ENCODE results near the gene ADD2. TPM values are rescaled to one million over a fixed set of nuclear protein-coding genes. Genes with fewer than 3 reads are reported as not detected.
A peak's percentile ranks its signal among the peaks of the same experiment; 100 is the strongest.

ADD2 gene
- total and polyA plus RNA-seq, 7 experiments from 2014 or later: 1.8 to 18.8 (median 7.3) TPM

DNA sequence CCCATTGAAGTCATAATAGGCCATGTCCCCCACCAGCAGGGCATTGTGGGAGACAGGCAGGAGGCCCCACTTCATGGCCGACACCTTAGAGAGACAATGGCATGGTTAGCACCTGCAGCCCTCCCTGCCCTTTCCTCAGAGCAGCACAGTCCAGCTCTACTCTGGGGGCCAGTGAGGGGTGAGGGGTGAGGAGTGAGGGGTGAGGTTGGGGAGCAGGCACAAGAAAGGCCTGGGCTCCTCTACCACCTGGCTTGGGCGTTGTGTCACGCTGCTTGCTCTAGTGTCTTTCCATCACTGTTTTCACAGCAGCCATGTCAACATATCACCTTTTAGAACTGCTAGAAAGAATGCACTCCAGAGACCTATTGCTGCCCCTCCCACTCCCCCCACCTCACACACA, 77.2 kb downstream of the ADD2 start:
- intact Hi-C loops (cut with micrococcal nuclease): no loop called here
- H3K27ac Mint-ChIP-seq: no peak overlapping the region
- peaks cover 0 to 6% (median 0%) of the 10 kb centered on the region in 7 donors for H3K4me1 Mint-ChIP-seq
- no peak overlapping the region for H3K4me3 ChIP-seq (ENCODE audit: low read length)
- ChIA-PET POLR2A (interaction anchor here (0.5 kb wide), 1 partner anchor 190 kb away, joined by 4 read pairs; no protein-coding TSS in a partner anchor), CTCF (interaction anchor here (1.0 kb wide), 1 partner anchor 35 kb away, joined by 3 read pairs; no protein-coding TSS in a partner anchor)
- H3K27ac ChIP-seq (ENCODE audit: low read depth, low read length): no peak overlapping the region
- DNase-seq (no peak), ATAC-seq (no peak)
- H3K27me3 ChIP-seq (ENCODE audit: control insufficient read depth in 2 of 2, insufficient read depth in 2 of 2, low read length in 2 of 2): no peaks in the 10 kb centered on the region
- peaks cover 0 to 58% (median 20%) of the 10 kb centered on the region in 5 donors for H3K36me3 Mint-ChIP-seq
- no peaks in the 10 kb centered on the region for H3K4me1 ChIP-seq (ENCODE audit: control insufficient read depth in 2 of 2, insufficient read depth in 2 of 2, low read length in 2 of 2)
- no peaks in the 10 kb centered on the region for H3K9me3 ChIP-seq (ENCODE audit: control insufficient read depth in 2 of 3, low read length in 3 of 3)
- no peaks in the 10 kb centered on the region for H3K9me3 Mint-ChIP-seq
- no peaks in the 10 kb centered on the region for H3K27me3 Mint-ChIP-seq
- H3K36me3 ChIP-seq (ENCODE audit: control insufficient read depth in 2 of 3, insufficient read depth in 3 of 3, low read length in 3 of 3): peaks cover 0 to 32% (median 2%) of the 10 kb centered on the region in 3 experiments
- H3K4me3 Mint-ChIP-seq: no peak overlapping the region

DNA sequence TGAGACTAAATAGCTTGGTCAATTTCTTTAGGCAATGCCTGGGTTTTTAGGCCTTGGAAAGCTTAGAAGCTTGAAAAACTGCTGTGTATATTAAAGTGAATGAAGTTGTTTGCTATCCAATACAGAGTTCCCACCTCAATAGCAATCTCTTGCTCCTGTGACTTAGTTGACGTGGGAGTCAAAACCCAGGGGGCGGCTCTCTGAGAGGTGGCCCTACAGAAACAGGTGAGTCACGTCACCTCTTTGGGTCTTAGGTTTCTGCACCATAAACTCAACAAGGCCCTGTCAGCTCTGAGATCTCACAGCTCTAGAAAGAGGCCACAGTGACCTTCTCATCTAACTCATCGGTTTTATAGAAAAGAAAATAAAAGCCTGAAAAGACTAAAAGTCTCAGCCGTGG, 79.6 kb downstream of the ADD2 start:
- Histone ChIP-seq H3K4me3 (ENCODE audit: low read length) (no peak overlapping the region), H3K9me3 (ENCODE audit: control insufficient read depth in 2 of 3, low read length in 3 of 3) (no peaks in the 10 kb centered on the region), H3K27ac (ENCODE audit: low read depth, low read length) (no peak overlapping the region), H3K4me1 (ENCODE audit: control insufficient read depth in 2 of 2, insufficient read depth in 2 of 2, low read length in 2 of 2) (no peaks in the 10 kb centered on the region), H3K27me3 (ENCODE audit: control insufficient read depth in 2 of 2, insufficient read depth in 2 of 2, low read length in 2 of 2) (no peaks in the 10 kb centered on the region), H3K36me3 (ENCODE audit: control insufficient read depth in 2 of 3, insufficient read depth in 3 of 3, low read length in 3 of 3) (peaks cover 0 to 32% (median 2%) of the 10 kb centered on the region in 3 experiments)
- DNase-seq (no peak), ATAC-seq (no peak)
- ChIA-PET CTCF (no interaction called here), POLR2A (no interaction called here)
- Mint-ChIP-seq H3K4me3 (no peak overlapping the region), H3K27me3 (no peaks in the 10 kb centered on the region), H3K9me3 (no peaks in the 10 kb centered on the region), H3K36me3 (peaks cover 0 to 46% (median 14%) of the 10 kb centered on the region in 5 donors), H3K4me1 (no peaks in the 10 kb centered on the region), H3K27ac (no peak overlapping the region)
- intact Hi-C loops (cut with micrococcal nuclease): no loop called here

DNA sequence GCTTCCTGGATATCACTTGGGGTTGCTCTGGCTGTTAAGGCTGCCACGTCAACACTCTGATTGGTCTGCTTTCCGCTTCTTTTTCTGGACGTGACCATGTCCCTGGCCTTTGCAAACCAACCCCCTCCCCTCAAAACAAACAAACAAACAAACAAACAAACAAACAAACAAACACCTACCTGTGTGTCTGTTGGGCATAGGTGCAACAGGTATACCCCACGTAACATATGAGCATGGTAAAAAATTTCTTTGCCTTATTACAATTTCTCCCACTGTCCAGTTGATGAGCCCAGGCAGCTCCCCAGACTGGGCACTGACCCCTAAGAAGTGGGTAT, 80.6 kb downstream of the ADD2 start:
- ChIA-PET POLR2A (no interaction called here), CTCF (interaction anchor here (1.6 kb wide), 1 partner anchor 11 kb away, joined by 4 read pairs; no protein-coding TSS in a partner anchor)
- Histone ChIP-seq H3K4me3 (ENCODE audit: low read length) (no peak overlapping the region), H3K9me3 (ENCODE audit: control insufficient read depth in 2 of 3, low read length in 3 of 3) (no peaks in the 10 kb centered on the region), H3K4me1 (ENCODE audit: control insufficient read depth in 2 of 2, insufficient read depth in 2 of 2, low read length in 2 of 2) (no peaks in the 10 kb centered on the region), H3K27ac (ENCODE audit: low read depth, low read length) (no peak overlapping the region), H3K36me3 (ENCODE audit: control insufficient read depth in 2 of 3, insufficient read depth in 3 of 3, low read length in 3 of 3) (peaks cover 0 to 28% (median 2%) of the 10 kb centered on the region in 3 experiments), H3K27me3 (ENCODE audit: control insufficient read depth in 2 of 2, insufficient read depth in 2 of 2, low read length in 2 of 2) (no peaks in the 10 kb centered on the region)
- no peaks in the 10 kb centered on the region for H3K27me3 Mint-ChIP-seq
- H3K27ac Mint-ChIP-seq: peak overlapping the region in 1 of 9 donors; percentile 18
- intact Hi-C loops (cut with micrococcal nuclease): no loop called here
- peaks cover 0 to 46% (median 14%) of the 10 kb centered on the region in 5 donors for H3K36me3 Mint-ChIP-seq
- H3K9me3 Mint-ChIP-seq: no peaks in the 10 kb centered on the region
- no peak for DNase-seq
- ATAC-seq: no peak
- no peak overlapping the region for H3K4me3 Mint-ChIP-seq
- no peaks in the 10 kb centered on the region for H3K4me1 Mint-ChIP-seq

DNA sequence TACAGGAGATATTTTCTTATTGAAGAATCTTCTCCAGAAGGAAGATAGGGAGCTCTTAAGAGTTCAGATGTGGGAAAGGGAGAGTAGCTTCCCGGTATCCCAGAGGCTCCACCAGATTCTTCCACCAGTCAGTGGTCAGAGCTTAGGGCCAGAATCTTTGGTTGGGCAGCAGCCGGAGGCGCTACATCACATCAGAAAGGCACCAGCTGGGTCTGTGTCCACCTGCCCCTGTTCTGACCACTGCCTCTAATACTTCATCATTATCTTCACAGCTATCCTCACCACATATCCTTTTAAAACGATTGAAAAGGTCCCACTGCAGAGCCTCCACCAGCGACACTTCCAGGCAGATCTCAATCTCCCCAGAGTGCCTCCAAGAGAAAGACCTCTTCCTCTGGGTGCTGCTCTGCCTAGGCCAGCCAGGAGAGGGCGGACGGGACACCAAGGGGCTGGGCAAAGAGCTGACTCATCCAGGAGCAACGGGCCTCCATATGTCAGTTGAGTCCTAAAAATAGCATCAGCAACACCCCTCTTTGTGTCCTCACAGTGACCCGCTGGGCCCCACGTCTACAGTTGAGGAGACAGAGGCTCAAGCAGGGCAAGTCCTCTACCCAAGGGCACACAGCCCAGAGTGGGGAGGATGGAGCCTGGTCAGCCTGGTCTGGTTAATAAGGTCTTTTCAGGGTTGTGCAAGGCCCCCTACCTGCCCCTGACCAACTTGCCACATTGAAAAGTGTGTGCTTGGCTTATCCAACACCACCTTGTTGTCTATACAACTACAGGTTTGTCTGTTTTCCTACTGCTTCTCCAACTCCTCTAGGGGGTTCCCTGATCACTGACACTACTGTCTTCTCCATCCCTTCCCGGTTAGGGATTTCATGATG, 81.2 kb downstream of the ADD2 start:
- peaks cover 0 to 44% (median 12%) of the 10 kb centered on the region in 5 donors for H3K36me3 Mint-ChIP-seq
- peaks cover 0 to 22% (median 2%) of the 10 kb centered on the region in 3 experiments for H3K36me3 ChIP-seq (ENCODE audit: control insufficient read depth in 2 of 3, insufficient read depth in 3 of 3, low read length in 3 of 3)
- no peaks in the 10 kb centered on the region for H3K9me3 Mint-ChIP-seq
- H3K27ac Mint-ChIP-seq: no peak overlapping the region
- ATAC-seq: peak; percentile 84
- CTCF ChIA-PET: interaction anchor here (1.5 to 1.6 kb wide), 2 partner anchors 12 to 31 kb away, joined by 3 to 4 read pairs; no protein-coding TSS in a partner anchor
- no peaks in the 10 kb centered on the region for H3K9me3 ChIP-seq (ENCODE audit: control insufficient read depth in 2 of 3, low read length in 3 of 3)
- intact Hi-C loops (cut with micrococcal nuclease): no loop called here
- H3K4me3 Mint-ChIP-seq: peak overlapping the region in 1 of 10 donors; percentile 16
- no peaks in the 10 kb centered on the region for H3K27me3 ChIP-seq (ENCODE audit: control insufficient read depth in 2 of 2, insufficient read depth in 2 of 2, low read length in 2 of 2)
- DNase-seq: no peak
- no peaks in the 10 kb centered on the region for H3K4me1 Mint-ChIP-seq
- H3K4me1 ChIP-seq (ENCODE audit: control insufficient read depth in 2 of 2, insufficient read depth in 2 of 2, low read length in 2 of 2): no peaks in the 10 kb centered on the region
- H3K4me3 ChIP-seq (ENCODE audit: low read length): no peak overlapping the region
- POLR2A ChIA-PET: no interaction called here
- no peak overlapping the region for H3K27ac ChIP-seq (ENCODE audit: low read depth, low read length)
- H3K27me3 Mint-ChIP-seq: no peaks in the 10 kb centered on the region

DNA sequence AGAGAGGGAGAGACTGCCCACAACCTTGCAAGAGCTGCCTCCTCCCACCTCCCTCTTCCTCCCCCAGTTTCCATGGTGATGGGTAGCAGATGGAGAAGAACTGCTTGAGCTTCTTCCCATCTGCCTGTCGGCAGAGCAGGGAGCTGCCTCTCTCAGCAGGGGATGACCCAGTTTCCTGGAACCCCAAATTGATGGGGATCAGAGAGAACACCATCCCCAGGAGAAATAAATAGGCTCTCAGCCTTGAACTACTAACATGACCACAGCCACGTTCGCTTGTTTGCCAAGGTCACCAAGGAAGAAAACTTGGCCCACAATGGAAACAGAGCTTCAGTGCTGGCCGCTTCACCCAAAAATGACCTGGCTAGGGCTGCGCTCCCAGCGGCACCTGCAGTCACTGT, 82.2 kb downstream of the ADD2 start:
- H3K9me3 ChIP-seq (ENCODE audit: control insufficient read depth in 2 of 3, low read length in 3 of 3): no peaks in the 10 kb centered on the region
- intact Hi-C loops (cut with micrococcal nuclease): no loop called here
- Mint-ChIP-seq H3K27ac (no peak overlapping the region), H3K27me3 (no peaks in the 10 kb centered on the region), H3K4me1 (no peaks in the 10 kb centered on the region), H3K4me3 (no peak overlapping the region), H3K36me3 (peaks cover 0 to 44% (median 9%) of the 10 kb centered on the region in 5 donors), H3K9me3 (no peaks in the 10 kb centered on the region)
- ChIA-PET POLR2A (no interaction called here), CTCF (interaction anchor here (0.6 to 1.6 kb wide), 3 partner anchors 13 to 240 kb away, joined by 3 to 4 read pairs (median 4); no protein-coding TSS in a partner anchor)
- no peak overlapping the region for H3K27ac ChIP-seq (ENCODE audit: low read depth, low read length)
- ATAC-seq: no peak
- H3K27me3 ChIP-seq (ENCODE audit: control insufficient read depth in 2 of 2, insufficient read depth in 2 of 2, low read length in 2 of 2): no peaks in the 10 kb centered on the region
- H3K4me3 ChIP-seq (ENCODE audit: low read length): no peak overlapping the region
- H3K36me3 ChIP-seq (ENCODE audit: control insufficient read depth in 2 of 3, insufficient read depth in 3 of 3, low read length in 3 of 3): peaks cover 0 to 14% (median 2%) of the 10 kb centered on the region in 3 experiments
- H3K4me1 ChIP-seq (ENCODE audit: control insufficient read depth in 2 of 2, insufficient read depth in 2 of 2, low read length in 2 of 2): no peaks in the 10 kb centered on the region
- DNase-seq: no peak

DNA sequence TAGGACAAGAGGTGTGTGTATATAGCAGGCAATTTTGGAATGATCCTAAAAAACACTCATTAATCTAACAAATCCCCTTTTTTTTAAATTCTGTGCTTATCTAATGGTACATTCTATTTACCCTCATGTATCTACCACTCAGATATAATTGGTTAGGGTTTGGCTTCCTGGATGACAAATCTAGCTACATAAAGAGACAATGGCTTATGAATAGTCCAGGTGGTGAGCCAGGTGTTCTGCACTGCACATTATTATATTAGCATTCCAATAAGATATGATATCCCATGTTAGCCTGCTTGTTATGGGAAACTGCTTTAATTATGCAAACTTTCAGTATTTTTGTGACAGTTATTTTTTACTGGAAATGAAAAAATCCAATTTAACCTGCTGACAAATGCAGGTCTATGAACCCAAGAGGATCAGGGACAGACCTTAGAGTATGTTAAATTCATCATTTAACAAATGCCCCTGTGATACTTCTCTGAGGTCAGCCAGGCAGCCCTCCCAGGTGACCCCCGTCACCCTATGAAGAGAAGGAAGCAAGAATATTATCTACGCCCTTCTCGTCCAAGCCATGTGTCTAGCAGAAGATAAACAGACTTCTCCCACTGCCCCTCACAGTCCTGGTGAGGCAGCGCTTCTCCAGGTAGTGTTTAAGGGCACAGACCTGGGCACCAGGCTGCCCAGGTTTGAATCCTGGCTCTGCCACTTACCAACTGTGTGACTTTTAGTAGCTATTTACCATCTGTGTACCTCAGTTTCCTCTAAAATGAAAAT, 83.0 kb downstream of the ADD2 start:
- H3K27ac ChIP-seq (ENCODE audit: low read depth, low read length): no peak overlapping the region
- H3K4me3 ChIP-seq (ENCODE audit: low read length): no peak overlapping the region
- no peaks in the 10 kb centered on the region for H3K4me1 ChIP-seq (ENCODE audit: control insufficient read depth in 2 of 2, insufficient read depth in 2 of 2, low read length in 2 of 2)
- Mint-ChIP-seq H3K36me3 (peaks cover 0 to 44% (median 12%) of the 10 kb centered on the region in 5 donors), H3K4me3 (no peak overlapping the region), H3K9me3 (no peaks in the 10 kb centered on the region), H3K4me1 (no peaks in the 10 kb centered on the region), H3K27me3 (no peaks in the 10 kb centered on the region), H3K27ac (no peak overlapping the region)
- ChIA-PET CTCF (interaction anchor here (0.6 to 1.5 kb wide), 2 partner anchors 29 to 239 kb away, joined by 3 to 4 read pairs; no protein-coding TSS in a partner anchor), POLR2A (no interaction called here)
- ATAC-seq (no peak), DNase-seq (no peak)
- peaks cover 0 to 11% (median 2%) of the 10 kb centered on the region in 3 experiments for H3K36me3 ChIP-seq (ENCODE audit: control insufficient read depth in 2 of 3, insufficient read depth in 3 of 3, low read length in 3 of 3)
- H3K27me3 ChIP-seq (ENCODE audit: control insufficient read depth in 2 of 2, insufficient read depth in 2 of 2, low read length in 2 of 2): no peaks in the 10 kb centered on the region
- intact Hi-C loops (cut with micrococcal nuclease): no loop called here
- H3K9me3 ChIP-seq (ENCODE audit: control insufficient read depth in 2 of 3, low read length in 3 of 3): no peaks in the 10 kb centered on the region
